Rectal smooth muscle tissue (tissue), 1 donor: ENCODE measurements around the gene ING2.

Experiments
- H3K27ac ChIP-seq: one replicate; pipeline ENCODE4 v1.7.0; 2013; ENCODE audit warnings: low read depth, low read length, inconsistent platforms
- H3K27me3 ChIP-seq: one replicate; pipeline ENCODE4 v1.7.0; 2013; ENCODE audit warnings: low read length; ENCODE audit not compliant: control insufficient read depth, insufficient read depth
- H3K36me3 ChIP-seq: one replicate; pipeline ENCODE4 v1.7.0; 2013; ENCODE audit warnings: low read length; ENCODE audit not compliant: control insufficient read depth, insufficient read depth
- H3K4me1 ChIP-seq: one replicate; pipeline ENCODE4 v1.7.0; 2013; ENCODE audit warnings: low read length; ENCODE audit not compliant: control insufficient read depth, insufficient read depth
- H3K4me3 ChIP-seq: one replicate; pipeline ENCODE4 v1.7.0; 2013; ENCODE audit warnings: low read length
- H3K9ac ChIP-seq: one replicate; pipeline ENCODE4 v1.7.0; 2013; ENCODE audit warnings: low read length

ING2 gene

DNA sequence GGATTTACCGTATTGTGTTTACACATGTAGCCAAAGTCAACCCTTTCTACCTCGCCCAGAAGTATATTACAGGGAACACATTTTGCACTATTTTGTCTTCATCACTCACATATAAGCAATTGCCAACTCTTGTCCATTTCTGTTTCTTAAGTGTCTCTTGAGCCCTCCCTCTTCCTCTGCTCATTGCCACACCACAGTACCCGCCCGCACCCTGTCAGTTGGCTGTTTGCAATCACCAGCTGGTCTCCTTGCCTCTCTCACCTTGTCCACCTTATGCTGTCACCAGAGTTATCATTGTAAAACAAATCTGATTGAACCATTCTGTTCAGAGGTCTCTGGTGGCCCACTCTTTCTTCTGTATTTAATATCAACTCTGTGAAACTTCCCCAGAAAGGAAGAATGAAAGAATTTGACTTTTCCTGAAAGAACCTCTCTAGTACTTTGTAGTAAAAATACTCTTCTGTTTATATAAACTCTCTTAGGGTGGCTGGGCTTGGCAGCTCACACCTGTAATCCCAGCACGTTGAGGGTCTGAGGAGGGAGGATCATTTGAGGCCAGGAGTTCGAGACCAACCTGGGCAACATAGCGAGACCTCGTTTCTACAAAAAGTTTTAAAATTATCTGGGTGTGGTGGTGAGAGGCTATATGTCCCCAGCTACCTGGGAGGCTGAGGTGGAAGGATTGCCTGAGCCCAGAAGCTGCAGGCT is 50.2 kb downstream of the ING2 start:
- Histone ChIP-seq H3K27me3 (no peaks in the 10 kb centered on the region), H3K4me3 (no peak overlapping the region), H3K9ac (no peak overlapping the region), H3K4me1 (no peaks in the 10 kb centered on the region), H3K36me3 (no peaks in the 10 kb centered on the region), H3K27ac (no peak overlapping the region)

DNA sequence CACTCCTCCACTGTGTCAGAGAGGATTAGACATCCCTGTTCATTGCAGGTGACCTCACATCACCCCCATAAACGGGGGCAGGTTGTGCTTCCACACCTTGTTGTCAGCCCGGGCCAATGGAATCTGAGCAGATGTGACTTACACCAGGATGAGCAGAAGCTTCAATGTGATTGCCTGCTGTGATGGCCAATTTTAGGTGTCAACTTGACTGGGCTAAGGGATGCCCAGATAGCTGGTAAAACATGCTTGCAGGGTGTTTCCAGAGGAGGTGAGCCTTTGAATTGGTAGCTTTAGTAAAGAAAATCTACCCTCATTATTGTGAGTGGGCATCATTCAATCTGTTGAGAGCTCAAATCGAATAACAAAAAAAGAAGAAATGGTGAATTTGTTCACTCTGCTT is 52.1 kb downstream of the ING2 start:
- Histone ChIP-seq H3K36me3 (no peaks in the 10 kb centered on the region), H3K27ac (no peak overlapping the region), H3K4me3 (no peak overlapping the region), H3K4me1 (no peaks in the 10 kb centered on the region), H3K27me3 (no peaks in the 10 kb centered on the region), H3K9ac (no peak overlapping the region)

DNA sequence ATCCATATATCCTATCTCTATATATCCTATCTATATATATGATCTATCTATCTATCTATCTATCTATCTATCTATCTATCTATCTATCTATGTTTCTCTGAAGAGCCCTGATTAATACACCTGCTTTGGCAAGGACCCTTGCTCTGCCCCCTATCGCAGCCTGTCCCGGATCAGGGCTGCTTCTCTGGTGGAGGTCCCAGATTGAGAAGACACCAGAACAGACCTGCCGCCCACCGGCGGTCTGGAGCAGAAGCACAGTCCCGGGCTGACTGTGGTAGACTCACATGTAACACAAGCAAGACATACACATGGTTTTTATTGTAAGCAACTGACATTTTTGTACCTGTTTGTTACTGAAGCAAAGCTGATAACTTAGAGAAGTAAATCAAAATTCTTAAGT is 52.8 kb downstream of the ING2 start:
- Histone ChIP-seq H3K27me3 (no peaks in the 10 kb centered on the region), H3K4me3 (no peak overlapping the region), H3K36me3 (no peaks in the 10 kb centered on the region), H3K9ac (no peak overlapping the region), H3K27ac (no peak overlapping the region), H3K4me1 (no peaks in the 10 kb centered on the region)

DNA sequence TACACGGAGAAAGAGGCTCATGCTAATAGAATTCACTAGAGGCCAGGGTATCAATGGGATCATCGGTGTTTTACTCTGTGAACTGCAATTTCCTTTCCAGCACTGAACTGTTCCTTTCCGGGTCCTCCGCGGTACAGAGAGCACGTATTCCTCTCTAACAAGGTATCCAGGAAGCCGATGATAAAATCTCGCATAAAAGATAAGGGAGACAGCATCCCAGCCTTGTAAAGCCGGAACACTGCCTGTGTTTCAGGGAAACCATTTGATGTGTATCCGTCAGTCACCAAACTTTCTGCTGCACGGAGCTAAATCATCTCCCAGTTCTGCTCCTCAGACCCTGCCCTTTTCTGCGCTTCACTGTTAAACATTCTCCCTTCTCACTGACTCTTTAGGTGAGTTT is 54.0 kb downstream of the ING2 start:
- Histone ChIP-seq H3K9ac (no peak overlapping the region), H3K27ac (no peak overlapping the region), H3K4me3 (no peak overlapping the region), H3K4me1 (no peaks in the 10 kb centered on the region), H3K36me3 (no peaks in the 10 kb centered on the region), H3K27me3 (no peaks in the 10 kb centered on the region)

DNA sequence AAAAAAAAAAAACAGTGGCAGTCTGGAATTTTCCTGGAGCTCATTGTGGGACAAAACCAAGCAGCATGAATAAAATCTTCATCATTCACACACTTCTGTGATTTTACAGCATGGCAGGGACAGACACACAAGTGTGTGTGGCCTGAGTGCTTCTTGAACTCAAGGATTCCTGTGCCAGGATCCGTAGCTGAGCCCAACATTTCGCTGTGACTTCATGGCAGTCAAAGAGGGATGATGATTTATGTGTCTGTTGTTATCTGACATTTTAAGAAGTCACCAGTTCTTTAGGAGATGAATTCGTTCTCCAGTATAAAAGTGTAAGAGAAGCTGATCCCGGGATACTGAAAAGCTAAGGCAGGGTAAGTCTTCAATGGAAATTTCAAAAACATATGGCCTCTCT is 57.0 kb downstream of the ING2 start:
- no peaks in the 10 kb centered on the region for H3K36me3 ChIP-seq
- H3K4me3 ChIP-seq = no peak overlapping the region
- H3K4me1 ChIP-seq = no peaks in the 10 kb centered on the region
- H3K9ac ChIP-seq = no peak overlapping the region
- H3K27ac ChIP-seq = no peak overlapping the region
- H3K27me3 ChIP-seq = no peaks in the 10 kb centered on the region
